GM21737 (cell line): Measurements from ENCODE around the gene AMOT.

Experiments
- ATAC-seq: cut with Tn5 transposase; IDR thresholded peaks from one replicate; pipeline ENCODE4 v1.9.1; 2021; ENCODE audit warnings: mild to moderate bottlenecking, moderate library complexity; ENCODE audit not compliant: unreplicated experiment

AMOT gene

GRCh38 chrX:112839856-112840255 is 775 bp downstream of the AMOT start:
- no peak for ATAC-seq

DNA sequence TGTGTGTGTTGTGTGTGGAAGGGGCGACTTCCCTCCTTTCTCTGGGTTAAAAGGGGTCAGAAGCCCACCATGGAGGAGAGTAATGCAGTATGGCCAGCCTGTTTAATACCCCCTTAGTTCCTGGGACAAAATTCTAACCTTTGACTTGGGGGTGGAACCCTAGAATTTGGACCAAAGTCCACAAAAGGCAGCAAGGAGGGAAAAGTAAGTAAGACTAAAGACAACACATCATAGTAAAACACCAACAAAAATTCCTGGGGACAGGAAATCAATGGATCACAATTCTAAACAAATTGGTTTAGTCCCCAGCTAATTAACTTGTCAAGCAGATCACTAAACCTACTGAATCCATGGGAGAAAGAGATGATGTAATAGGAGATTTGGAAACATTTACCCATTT is 3.1 kb downstream of the AMOT start:
- no peak for ATAC-seq

DNA sequence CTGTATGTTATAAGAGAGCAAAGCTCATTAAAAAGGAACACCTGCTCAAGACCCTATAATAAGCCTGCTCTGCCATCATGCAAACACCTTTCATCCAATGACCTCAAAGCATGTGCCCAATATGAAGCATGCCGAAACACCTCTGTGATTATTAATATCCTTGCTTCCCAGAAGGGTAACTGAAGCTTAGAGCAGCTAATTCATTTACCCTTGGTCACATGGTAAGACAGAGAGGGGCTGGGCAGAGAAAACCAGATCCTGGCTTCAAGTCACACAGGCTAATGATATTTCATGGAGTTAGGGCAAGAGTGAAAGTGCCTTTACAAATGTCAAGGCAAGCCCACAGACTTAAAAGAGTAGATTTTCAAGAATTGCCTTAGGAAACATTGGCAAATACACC is 5.6 kb downstream of the AMOT start:
- ATAC-seq, result no peak

- no peak for ATAC-seq
Observed at GRCh38 chrX:112834031-112834845, 6.4 kb downstream of the AMOT start.

GRCh38 chrX:112832481-112833095 is 8.0 kb downstream of the AMOT start:
- ATAC-seq, result no peak

- no peak for ATAC-seq
Observed at GRCh38 chrX:112830540-112830939, 10.1 kb downstream of the AMOT start.

DNA sequence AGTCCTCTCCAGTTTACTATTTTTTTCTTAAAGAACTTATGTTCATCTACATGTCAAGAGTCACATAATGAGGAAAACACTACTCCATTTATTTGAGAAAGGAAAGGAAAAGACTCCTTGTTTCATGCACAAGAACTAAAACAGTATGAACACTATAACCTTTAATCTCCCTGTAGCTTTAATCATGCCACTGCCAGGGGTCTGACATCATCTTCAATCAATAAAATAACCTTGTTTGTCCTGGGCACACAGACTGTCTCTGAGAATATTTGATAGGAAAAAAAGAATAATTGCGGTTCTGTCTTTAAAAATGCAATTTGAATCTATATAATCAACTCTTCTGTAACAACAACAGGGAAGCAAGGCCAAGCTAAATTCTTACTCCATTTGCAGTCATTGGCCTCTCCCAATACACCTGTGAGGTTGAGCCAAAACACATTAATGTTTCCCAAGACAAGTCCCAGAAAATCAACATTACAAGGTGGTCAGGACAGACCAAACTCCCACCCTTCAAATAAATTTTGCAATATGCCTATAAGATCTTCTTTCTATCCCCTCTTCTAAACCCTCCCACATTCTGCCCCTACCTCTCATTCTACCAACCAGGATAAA is 13.2 kb downstream of the AMOT start:
- ATAC-seq, result no peak

DNA sequence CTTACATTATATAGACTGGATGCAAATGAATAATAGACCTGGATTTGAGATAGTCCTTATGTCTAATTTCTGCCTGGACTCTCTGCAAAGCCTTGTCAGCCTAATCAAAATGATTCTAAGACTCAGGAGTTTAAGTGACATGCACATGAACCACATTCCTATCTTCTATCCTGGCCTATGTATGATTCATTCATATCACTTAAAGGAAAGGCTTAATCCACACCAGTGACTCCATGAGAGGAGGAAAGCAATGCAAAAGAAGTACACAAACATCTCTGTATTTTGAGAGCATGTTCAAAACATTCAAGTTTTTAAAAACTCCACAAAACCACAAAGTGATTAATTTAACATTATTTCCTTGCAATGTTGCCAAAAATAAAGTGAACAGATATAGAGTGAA is 14.6 kb downstream of the AMOT start:
- no peak for ATAC-seq

DNA sequence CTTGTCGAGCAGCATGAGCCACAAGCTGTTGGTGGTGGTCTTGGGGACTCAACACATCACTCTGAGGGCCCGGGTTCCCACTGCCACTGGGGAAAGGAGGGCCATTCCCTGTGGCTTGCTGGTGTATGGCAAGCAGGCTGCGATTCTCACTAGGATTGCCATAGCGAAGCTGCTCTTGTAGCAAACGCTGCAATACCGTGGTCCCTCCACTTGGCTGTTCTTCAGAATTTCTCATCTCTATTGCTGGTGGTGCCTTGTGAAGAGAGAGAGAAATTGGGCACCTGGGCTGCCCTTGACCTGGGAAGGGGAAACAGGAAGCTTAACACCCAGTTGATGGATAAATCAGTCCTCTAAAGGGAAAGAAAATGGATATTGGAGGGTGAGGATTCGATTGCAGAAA is 17.7 kb downstream of the AMOT start:
- no peak for ATAC-seq

GRCh38 chrX:112820364-112821268 is 20.0 kb downstream of the AMOT start:
- no peak for ATAC-seq

DNA sequence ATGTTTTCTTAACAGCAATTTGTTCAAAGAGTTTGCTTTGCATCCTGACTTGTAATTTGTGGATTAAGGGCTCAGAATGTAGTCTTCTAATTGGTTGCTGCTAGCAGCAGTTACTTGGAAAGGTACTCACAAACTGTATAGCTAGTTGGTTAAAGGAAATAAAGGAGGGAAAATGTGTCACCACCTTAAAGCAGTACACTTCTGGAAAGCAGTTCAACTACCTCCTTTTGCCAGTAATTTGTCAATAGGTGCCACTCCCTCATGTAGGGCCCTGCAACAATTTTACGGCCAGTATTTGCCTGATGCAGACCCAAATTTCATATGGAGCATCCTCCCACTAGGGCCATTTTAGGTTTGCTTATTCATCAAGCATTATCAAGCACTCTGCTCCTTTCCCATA is 20.8 kb downstream of the AMOT start:
- ATAC-seq, result no peak

- ATAC-seq, result no peak
Observed at GRCh38 chrX:112819008-112819640, 21.5 kb downstream of the AMOT start.

- ATAC-seq, result no peak
Observed at GRCh38 chrX:112818114-112819007, 22.3 kb downstream of the AMOT start.

GRCh38 chrX:112816908-112817307 is 23.7 kb downstream of the AMOT start:
- ATAC-seq, result no peak

- no peak for ATAC-seq
Observed at GRCh38 chrX:112814496-112814895, 26.1 kb downstream of the AMOT start.

- ATAC-seq, result no peak
Observed at GRCh38 chrX:112812741-112813140, 27.9 kb downstream of the AMOT start.

GRCh38 chrX:112808651-112809195 is 31.9 kb downstream of the AMOT start:
- ATAC-seq, result no peak

GRCh38 chrX:112808007-112808406 is 32.6 kb downstream of the AMOT start:
- ATAC-seq, result no peak

GRCh38 chrX:112803060-112803459 is 37.6 kb downstream of the AMOT start:
- ATAC-seq, result no peak
